ENCODE measurements around the gene APELA. TPM values are rescaled to one million over a fixed set of nuclear protein-coding genes. Genes with fewer than 3 reads are reported as not detected.
"Not testable (repeated sequence)": the region's sequence is repeated elsewhere in the genome, so short reads cannot be mapped to it uniquely, and the experiment has no call there.

The APELA gene
- total RNA-seq, 1 experiment from 2014 or later: not detected

DNA sequence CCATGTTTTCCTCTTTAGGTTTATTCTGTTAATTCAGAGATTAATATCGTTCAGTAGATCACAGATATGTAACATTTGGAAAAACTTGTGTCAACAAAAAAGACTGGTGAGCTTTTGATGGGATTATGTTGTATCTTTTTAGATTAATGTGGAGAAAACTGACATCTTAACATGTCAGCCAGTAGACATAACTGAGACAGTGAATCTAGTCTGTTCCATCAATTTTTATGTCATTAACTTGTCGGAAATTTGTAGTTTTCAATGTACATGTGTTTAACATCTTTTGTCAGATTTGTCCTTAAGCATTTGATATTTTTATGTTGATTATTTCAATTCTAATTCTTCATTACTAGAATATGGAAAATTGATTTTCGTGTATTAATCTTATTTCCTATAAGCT, 42.0 kb downstream of the APELA start:
- Mint-ChIP-seq H3K4me3 (ENCODE audit: unreplicated experiment) (no peak overlapping the region), H3K9me3 (ENCODE audit: unreplicated experiment) (no peaks in the 10 kb centered on the region), H3K4me1 (ENCODE audit: insufficient read depth, unreplicated experiment) (no peaks in the 10 kb centered on the region), H3K36me3 (ENCODE audit: insufficient read depth, unreplicated experiment) (no peaks in the 10 kb centered on the region), H3K27ac (ENCODE audit: low read depth, unreplicated experiment) (no peak overlapping the region), H3K27me3 (ENCODE audit: insufficient read depth, unreplicated experiment) (no peaks in the 10 kb centered on the region)
- DNase-seq (ENCODE audit: unreplicated experiment): no peak
- POLR2A ChIA-PET: interaction anchor here (0.8 kb wide), 1 partner anchor 12 kb away, joined by 3 read pairs; no protein-coding TSS in a partner anchor
- intact Hi-C loops (cut with micrococcal nuclease): no loop called here
- no TSS peak for BruUV-seq (replicated peaks)
- TF ChIP-seq, protein P1, sequence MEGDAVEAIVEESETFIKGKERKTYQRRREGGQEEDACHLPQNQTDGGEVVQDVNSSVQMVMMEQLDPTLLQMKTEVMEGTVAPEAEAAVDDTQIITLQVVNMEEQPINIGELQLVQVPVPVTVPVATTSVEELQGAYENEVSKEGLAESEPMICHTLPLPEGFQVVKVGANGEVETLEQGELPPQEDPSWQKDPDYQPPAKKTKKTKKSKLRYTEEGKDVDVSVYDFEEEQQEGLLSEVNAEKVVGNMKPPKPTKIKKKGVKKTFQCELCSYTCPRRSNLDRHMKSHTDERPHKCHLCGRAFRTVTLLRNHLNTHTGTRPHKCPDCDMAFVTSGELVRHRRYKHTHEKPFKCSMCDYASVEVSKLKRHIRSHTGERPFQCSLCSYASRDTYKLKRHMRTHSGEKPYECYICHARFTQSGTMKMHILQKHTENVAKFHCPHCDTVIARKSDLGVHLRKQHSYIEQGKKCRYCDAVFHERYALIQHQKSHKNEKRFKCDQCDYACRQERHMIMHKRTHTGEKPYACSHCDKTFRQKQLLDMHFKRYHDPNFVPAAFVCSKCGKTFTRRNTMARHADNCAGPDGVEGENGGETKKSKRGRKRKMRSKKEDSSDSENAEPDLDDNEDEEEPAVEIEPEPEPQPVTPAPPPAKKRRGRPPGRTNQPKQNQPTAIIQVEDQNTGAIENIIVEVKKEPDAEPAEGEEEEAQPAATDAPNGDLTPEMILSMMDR (IDR thresholded peaks at IDR 0.05; ENCODE audit: unreplicated experiment): no peak
- CTCF ChIA-PET: interaction anchor here (0.7 to 0.9 kb wide), 2 partner anchors 39 to 139 kb away, joined by 3 to 4 read pairs; no protein-coding TSS in a partner anchor

DNA sequence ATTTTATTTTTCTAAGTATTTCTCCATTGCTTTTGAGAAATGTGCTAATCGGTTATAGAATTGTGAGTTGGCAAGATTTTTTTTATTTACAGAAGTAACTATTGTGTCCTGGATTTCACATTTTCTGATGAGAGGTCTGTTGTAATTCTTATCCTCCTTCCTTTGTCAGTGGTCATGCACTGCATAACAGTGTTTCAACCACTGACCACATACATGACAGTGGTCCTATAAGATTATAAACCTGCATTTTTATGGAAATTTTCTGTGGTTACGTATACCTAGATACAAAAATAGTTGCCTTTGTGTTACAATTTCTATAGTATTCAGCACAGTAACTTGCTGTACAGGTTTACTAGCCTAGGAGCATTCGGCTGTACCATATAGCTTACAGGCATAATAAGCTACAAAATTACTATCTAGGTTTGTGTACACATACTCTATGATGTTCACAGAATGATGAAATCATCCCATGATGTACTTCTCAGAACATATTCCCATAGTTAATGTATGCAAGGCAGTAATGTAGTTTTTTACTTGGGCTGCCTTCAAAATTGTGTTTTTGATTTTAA, 47.8 kb downstream of the APELA start:
- peak; percentile 9 for DNase-seq (ENCODE audit: unreplicated experiment)
- no peaks in the 10 kb centered on the region for H3K27me3 Mint-ChIP-seq (ENCODE audit: insufficient read depth, unreplicated experiment)
- CTCF ChIA-PET: interaction anchor here (1.3 kb wide), 1 partner anchor 14 kb away, joined by 3 read pairs; no protein-coding TSS in a partner anchor
- H3K27ac Mint-ChIP-seq (ENCODE audit: low read depth, unreplicated experiment): no peak overlapping the region
- H3K36me3 Mint-ChIP-seq (ENCODE audit: insufficient read depth, unreplicated experiment): no peaks in the 10 kb centered on the region
- no peak overlapping the region for H3K4me3 Mint-ChIP-seq (ENCODE audit: unreplicated experiment)
- POLR2A ChIA-PET: no interaction called here
- peaks cover 14% of the 10 kb centered on the region for H3K4me1 Mint-ChIP-seq (ENCODE audit: insufficient read depth, unreplicated experiment)
- no TSS peak for BruUV-seq (replicated peaks)
- intact Hi-C loops (cut with micrococcal nuclease): no loop called here
- H3K9me3 Mint-ChIP-seq (ENCODE audit: unreplicated experiment): no peaks in the 10 kb centered on the region
- TF ChIP-seq, protein P1 (IDR thresholded peaks at IDR 0.05; ENCODE audit: unreplicated experiment): no peak

DNA sequence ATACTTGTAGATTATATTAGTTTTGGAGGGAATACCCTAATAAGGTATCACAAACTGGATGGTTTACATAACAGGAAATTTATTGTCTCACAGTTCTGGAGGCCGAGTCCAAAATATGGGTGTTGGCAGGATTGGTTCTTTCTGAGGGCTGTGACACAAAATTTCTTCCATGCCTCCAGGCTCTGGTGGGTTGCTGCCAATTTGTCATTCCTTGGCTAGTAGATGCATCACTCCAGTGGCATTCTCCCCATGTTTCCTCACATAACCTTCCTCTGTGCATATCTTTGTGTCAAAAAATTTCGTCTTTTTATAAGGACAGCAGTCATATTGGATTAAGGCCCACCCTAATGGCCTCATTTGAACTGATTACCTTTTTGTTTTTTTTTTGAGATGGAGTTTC, 49.3 kb downstream of the APELA start:
- BruUV-seq (replicated peaks): no TSS peak
- peak; percentile 93 for DNase-seq (ENCODE audit: unreplicated experiment)
- no peak overlapping the region for H3K27ac Mint-ChIP-seq (ENCODE audit: low read depth, unreplicated experiment)

DNA sequence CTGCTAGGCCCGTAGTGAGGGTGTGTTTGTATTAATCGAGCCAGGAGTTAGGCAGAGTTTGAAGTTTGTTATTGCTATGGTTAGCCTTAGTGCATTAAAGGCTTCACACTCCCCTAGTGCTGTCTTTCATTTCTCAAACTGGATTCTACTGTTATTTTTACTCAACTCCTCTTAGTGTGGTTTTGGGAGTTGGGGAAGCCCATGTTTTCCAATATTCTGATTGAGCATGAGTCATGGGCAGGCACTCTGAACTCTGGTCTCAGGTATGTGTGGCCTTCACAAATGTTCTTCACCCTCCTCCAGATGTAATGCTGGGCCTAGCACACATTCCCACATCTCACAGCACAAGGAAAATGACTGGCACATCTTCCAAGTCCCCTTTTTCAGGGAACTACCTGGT, 50.1 kb downstream of the APELA start:
- H3K27me3 Mint-ChIP-seq (ENCODE audit: insufficient read depth, unreplicated experiment); BruUV-seq (replicated peaks); intact Hi-C loops (cut with micrococcal nuclease); POLR2A ChIA-PET; H3K36me3 Mint-ChIP-seq (ENCODE audit: insufficient read depth, unreplicated experiment); H3K9me3 Mint-ChIP-seq (ENCODE audit: unreplicated experiment); H3K4me3 Mint-ChIP-seq (ENCODE audit: unreplicated experiment); CTCF ChIA-PET: not testable (repeated sequence)
- H3K27ac Mint-ChIP-seq (ENCODE audit: low read depth, unreplicated experiment): peak overlapping the region; percentile 67
- H3K4me1 Mint-ChIP-seq (ENCODE audit: insufficient read depth, unreplicated experiment): peaks cover 14% of the 10 kb centered on the region
- peak; percentile 50 for DNase-seq (ENCODE audit: unreplicated experiment)

More for the DNA sequence above, 49.3 kb downstream of the APELA start:
- intact Hi-C loops (cut with micrococcal nuclease): no loop called here
- Mint-ChIP-seq H3K4me1 (ENCODE audit: insufficient read depth, unreplicated experiment) (peaks cover 14% of the 10 kb centered on the region), H3K9me3 (ENCODE audit: unreplicated experiment) (no peaks in the 10 kb centered on the region), H3K27me3 (ENCODE audit: insufficient read depth, unreplicated experiment) (no peaks in the 10 kb centered on the region), H3K36me3 (ENCODE audit: insufficient read depth, unreplicated experiment) (no peaks in the 10 kb centered on the region), H3K4me3 (ENCODE audit: unreplicated experiment) (no peak overlapping the region)
- CTCF ChIA-PET: interaction anchor here (0.7 to 0.9 kb wide), 2 partner anchors 11 to 23 kb away, joined by 3 read pairs; no protein-coding TSS in a partner anchor
- POLR2A ChIA-PET: interaction anchor here (0.7 to 0.8 kb wide), 2 partner anchors 9 to 798 kb away, joined by 3 to 5 read pairs; no protein-coding TSS in a partner anchor
- TF ChIP-seq, protein P1 (IDR thresholded peaks at IDR 0.05; ENCODE audit: unreplicated experiment): no peak
